K562 (cell line): ENCODE results near the gene SORT1. TPM values are rescaled to one million over a fixed set of nuclear protein-coding genes. Genes with fewer than 3 reads are reported as not detected.

Experiments
- BCOR ChIP-seq: fragments of 450-650 bp; IDR thresholded peaks from 2 replicates; pipeline ENCODE4 v1.6.1; 2016
- CTBP1 ChIP-seq: fragments of 450-650 bp; IDR thresholded peaks from 2 replicates; pipeline ENCODE4 v1.6.1; 2016; ENCODE audit warnings: borderline replicate concordance
- FOXA1 ChIP-seq: fragments of 450-650 bp; IDR thresholded peaks from 2 replicates; pipeline ENCODE4 v1.6.1; 2016; ENCODE audit warnings: mild to moderate bottlenecking, borderline replicate concordance
- GATA2 ChIP-seq: sonication (generic); formaldehyde crosslinking; IDR thresholded peaks from 2 replicates; pipeline ENCODE4 v1.4.0; 2020; ENCODE audit warnings: mild to moderate bottlenecking, missing genetic modification reagents
- MED1 ChIP-seq: sonication (generic); formaldehyde crosslinking; IDR thresholded peaks from 2 replicates; pipeline ENCODE4 v1.8.1; 2023; ENCODE audit warnings: missing genetic modification reagents, borderline replicate concordance
- MEF2D ChIP-seq: conservative IDR thresholded peaks from 2 replicates; pipeline ENCODE4 v1.6.1; 2016; ENCODE audit warnings: low read depth, missing genetic modification characterization, missing compliant biosample characterization
- NCOA6 ChIP-seq: fragments of 450-650 bp; IDR thresholded peaks from 2 replicates; pipeline ENCODE4 v1.6.1; 2017; ENCODE audit warnings: mild to moderate bottlenecking
- NR2C1 ChIP-seq, 2 experiments: fragments of 450-650 bp; IDR thresholded peaks; 2 replicates each; pipeline ENCODE4 v1.6.1; 2017; ENCODE audit warnings: mild to moderate bottlenecking in 2 of 2, antibody characterized with exemption in 1 of 2, inconsistent platforms in 1 of 2, missing compliant biosample characterization in 1 of 2, missing genetic modification characterization in 1 of 2
- NUFIP1 ChIP-seq: fragments of 450-650 bp; IDR thresholded peaks from 2 replicates; pipeline ENCODE4 v1.6.1; 2018; ENCODE audit not compliant: partially characterized antibody
- RBM15 ChIP-seq: fragments of 200-400 bp; formaldehyde crosslinking; IDR thresholded peaks from 2 replicates; pipeline ENCODE4 v1.6.1; 2018; ENCODE audit warnings: mild to moderate bottlenecking, low read length, moderate library complexity; ENCODE audit not compliant: insufficient read depth
- SMC3 ChIP-seq: conservative IDR thresholded peaks from 2 replicates; pipeline ENCODE4 v1.6.1; 2011; ENCODE audit warnings: low read depth, low read length, improper control_type of control experiment; ENCODE audit not compliant: insufficient read depth
- SOX6 ChIP-seq: fragments of 450-650 bp; IDR thresholded peaks from 2 replicates; pipeline ENCODE4 v1.6.1; 2014; ENCODE audit warnings: mild to moderate bottlenecking
- STAT5A ChIP-seq: IDR thresholded peaks from 2 replicates; pipeline ENCODE4 v1.6.1; 2012; ENCODE audit warnings: low read length, inconsistent platforms, borderline replicate concordance
- ZC3H8 ChIP-seq: fragments of 450-650 bp; IDR thresholded peaks from 2 replicates; pipeline ENCODE4 v1.6.1; 2017
- ZFX ChIP-seq: sonication (generic); formaldehyde crosslinking; IDR thresholded peaks from 2 replicates; pipeline ENCODE4 v1.8.0; 2022; ENCODE audit warnings: mild to moderate bottlenecking, missing genetic modification reagents, moderate library complexity
- ZNF140 ChIP-seq: fragments of 250-450 bp; sonication (Bioruptor Pico); IDR thresholded peaks from 2 replicates; pipeline ENCODE4 v1.8.0; 2021; ENCODE audit warnings: moderate library complexity, mild to moderate bottlenecking, inconsistent platforms
- polyA plus RNA-seq, 8 experiments: library from polyadenylated mRNA; depleted of rRNA in 4 of 8; stranded (reverse) in 5 of 8; unstranded in 3 of 8; fragments of >200 nt; fragmentation: Nextera tagmentation in 2 of 8; fragmentation: Illumina TruSeq in 1 of 8; extraction: Ambion mirVana in 2 of 8; extraction: Trizol in 1 of 8; gene quantifications; 2 replicates each; pipeline versions ENCODE4 v1.2.1 to v1.2.3, GENCODE V29; 2011 to 2014; ENCODE audit warnings: inconsistent platforms in 1 of 8, missing spikeins in 1 of 8
- total RNA-seq, 7 experiments: library from RNA; depleted of rRNA in 6 of 7; stranded (reverse); fragments of >200 nt in 6 of 7; fragmentation: Illumina TruSeq in 2 of 7; extraction: Trizol in 2 of 7; gene quantifications; 2 replicates each; pipeline versions ENCODE4 v1.2.1 to v1.2.3, GENCODE V29; 2011 to 2021; ENCODE audit warnings: low replicate concordance in 1 of 7
- TF ChIP-seq, protein P1 (sequence below): fragments of 450-650 bp; IDR thresholded peaks from 2 replicates; pipeline ENCODE4 v1.6.1; 2017; ENCODE audit warnings: antibody characterized with exemption, mild to moderate bottlenecking
- TF ChIP-seq, protein P2 (sequence below): fragments of 250-450 bp; sonication (Bioruptor Pico); IDR thresholded peaks from 2 replicates; pipeline ENCODE4 v1.4.0; 2020
- TF ChIP-seq, protein P3 (sequence below): fragments of 450-650 bp; formaldehyde crosslinking; conservative IDR thresholded peaks from 2 replicates; pipeline ENCODE4 v1.4.0; 2022; ENCODE audit warnings: mild to moderate bottlenecking, missing genetic modification characterization
- TF ChIP-seq, protein P4 (sequence below): sonication (generic); formaldehyde crosslinking; IDR thresholded peaks from 2 replicates; pipeline ENCODE4 v1.8.0; 2022; ENCODE audit warnings: missing genetic modification reagents, mild to moderate bottlenecking, borderline replicate concordance

SORT1 gene
- total and polyA plus RNA-seq, 9 of the 15 experiments (the other 6 are each of a cell fraction or from before 2014, with no cell fraction given), result 27.4 to 112 (median 65.0) TPM

DNA sequence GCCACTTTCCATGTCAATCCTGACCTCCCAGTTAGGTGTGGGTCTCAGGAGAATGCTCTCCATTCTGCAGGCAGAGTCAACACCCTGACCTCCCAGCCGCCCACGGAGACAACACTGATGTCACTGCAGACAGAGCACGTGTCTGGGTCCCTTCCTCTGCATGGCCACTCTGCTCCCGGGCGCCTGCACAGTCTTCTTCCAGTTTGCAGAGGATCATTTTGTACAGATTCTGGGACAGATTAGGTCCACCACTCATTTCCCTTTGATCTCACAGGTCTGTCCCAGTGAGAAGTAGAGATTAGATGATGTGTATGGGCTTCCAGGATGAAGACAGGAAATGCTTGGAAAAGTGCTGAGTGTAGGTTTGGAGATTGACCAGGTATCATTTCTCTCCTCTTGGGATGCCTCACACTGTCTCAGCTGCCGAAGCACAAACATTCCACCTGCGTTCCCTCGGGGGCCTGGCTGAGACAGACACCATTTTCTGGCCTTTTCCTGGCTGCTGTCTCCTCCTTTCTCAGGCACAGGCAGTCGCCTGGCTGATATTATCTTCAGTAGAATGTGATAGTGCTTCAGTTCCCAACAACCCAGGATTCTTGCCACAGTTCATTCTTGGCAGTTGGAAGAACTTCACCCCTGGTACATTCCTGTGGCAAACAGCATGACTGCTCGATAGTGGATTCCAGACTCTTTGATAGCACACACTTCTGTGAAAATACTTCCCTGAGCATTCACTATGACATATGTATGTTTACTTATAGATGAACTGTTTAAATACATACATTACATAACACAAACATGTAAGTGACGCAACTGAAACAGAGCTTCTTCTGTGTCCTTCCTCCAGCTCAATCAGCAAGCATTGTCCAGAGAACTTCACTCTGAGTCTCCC lies 98.8 kb downstream of the SORT1 start (continued):
- TF ChIP-seq, protein P1, sequence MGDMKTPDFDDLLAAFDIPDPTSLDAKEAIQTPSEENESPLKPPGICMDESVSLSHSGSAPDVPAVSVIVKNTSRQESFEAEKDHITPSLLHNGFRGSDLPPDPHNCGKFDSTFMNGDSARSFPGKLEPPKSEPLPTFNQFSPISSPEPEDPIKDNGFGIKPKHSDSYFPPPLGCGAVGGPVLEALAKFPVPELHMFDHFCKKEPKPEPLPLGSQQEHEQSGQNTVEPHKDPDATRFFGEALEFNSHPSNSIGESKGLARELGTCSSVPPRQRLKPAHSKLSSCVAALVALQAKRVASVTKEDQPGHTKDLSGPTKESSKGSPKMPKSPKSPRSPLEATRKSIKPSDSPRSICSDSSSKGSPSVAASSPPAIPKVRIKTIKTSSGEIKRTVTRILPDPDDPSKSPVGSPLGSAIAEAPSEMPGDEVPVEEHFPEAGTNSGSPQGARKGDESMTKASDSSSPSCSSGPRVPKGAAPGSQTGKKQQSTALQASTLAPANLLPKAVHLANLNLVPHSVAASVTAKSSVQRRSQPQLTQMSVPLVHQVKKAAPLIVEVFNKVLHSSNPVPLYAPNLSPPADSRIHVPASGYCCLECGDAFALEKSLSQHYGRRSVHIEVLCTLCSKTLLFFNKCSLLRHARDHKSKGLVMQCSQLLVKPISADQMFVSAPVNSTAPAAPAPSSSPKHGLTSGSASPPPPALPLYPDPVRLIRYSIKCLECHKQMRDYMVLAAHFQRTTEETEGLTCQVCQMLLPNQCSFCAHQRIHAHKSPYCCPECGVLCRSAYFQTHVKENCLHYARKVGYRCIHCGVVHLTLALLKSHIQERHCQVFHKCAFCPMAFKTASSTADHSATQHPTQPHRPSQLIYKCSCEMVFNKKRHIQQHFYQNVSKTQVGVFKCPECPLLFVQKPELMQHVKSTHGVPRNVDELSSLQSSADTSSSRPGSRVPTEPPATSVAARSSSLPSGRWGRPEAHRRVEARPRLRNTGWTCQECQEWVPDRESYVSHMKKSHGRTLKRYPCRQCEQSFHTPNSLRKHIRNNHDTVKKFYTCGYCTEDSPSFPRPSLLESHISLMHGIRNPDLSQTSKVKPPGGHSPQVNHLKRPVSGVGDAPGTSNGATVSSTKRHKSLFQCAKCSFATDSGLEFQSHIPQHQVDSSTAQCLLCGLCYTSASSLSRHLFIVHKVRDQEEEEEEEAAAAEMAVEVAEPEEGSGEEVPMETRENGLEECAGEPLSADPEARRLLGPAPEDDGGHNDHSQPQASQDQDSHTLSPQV, result peak; percentile 98
- TF ChIP-seq, protein P2, sequence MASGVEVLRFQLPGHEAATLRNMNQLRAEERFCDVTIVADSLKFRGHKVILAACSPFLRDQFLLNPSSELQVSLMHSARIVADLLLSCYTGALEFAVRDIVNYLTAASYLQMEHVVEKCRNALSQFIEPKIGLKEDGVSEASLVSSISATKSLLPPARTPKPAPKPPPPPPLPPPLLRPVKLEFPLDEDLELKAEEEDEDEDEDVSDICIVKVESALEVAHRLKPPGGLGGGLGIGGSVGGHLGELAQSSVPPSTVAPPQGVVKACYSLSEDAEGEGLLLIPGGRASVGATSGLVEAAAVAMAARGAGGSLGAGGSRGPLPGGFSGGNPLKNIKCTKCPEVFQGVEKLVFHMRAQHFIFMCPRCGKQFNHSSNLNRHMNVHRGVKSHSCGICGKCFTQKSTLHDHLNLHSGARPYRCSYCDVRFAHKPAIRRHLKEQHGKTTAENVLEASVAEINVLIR, result no peak
- TF ChIP-seq SMC3 (no peak), ZC3H8 (no peak), FOXA1 (no peak), ZNF140 (CRISPR knock-in tag) (no peak), CTBP1 (peak; percentile 77), ZFX (CRISPR knock-in tag) (no peak), NUFIP1 (peak; percentile 72), NCOA6 (no peak), SOX6 (0 out of 2 replicates have a peak, but pooled peaks have one; percentile 23), BCOR (no peak), GATA2 (CRISPR knock-in tag) (peak; percentile 50), MEF2D (0 out of 2 replicates have a peak, but pooled peaks have one; percentile 41), RBM15 (no peak), STAT5A (no peak), NR2C1 (IDR thresholded peaks at IDR 0.05) (no peak), NR2C1 (tag; IDR thresholded peaks at IDR 0.05) (peak; percentile 69), MED1 (CRISPR knock-in tag) (no peak)
- TF ChIP-seq, protein P3, sequence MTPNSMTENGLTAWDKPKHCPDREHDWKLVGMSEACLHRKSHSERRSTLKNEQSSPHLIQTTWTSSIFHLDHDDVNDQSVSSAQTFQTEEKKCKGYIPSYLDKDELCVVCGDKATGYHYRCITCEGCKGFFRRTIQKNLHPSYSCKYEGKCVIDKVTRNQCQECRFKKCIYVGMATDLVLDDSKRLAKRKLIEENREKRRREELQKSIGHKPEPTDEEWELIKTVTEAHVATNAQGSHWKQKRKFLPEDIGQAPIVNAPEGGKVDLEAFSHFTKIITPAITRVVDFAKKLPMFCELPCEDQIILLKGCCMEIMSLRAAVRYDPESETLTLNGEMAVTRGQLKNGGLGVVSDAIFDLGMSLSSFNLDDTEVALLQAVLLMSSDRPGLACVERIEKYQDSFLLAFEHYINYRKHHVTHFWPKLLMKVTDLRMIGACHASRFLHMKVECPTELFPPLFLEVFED (CRISPR knock-in tag), result 0 out of 2 replicates have a peak, but pooled peaks have one; percentile 20
- TF ChIP-seq, protein P4, sequence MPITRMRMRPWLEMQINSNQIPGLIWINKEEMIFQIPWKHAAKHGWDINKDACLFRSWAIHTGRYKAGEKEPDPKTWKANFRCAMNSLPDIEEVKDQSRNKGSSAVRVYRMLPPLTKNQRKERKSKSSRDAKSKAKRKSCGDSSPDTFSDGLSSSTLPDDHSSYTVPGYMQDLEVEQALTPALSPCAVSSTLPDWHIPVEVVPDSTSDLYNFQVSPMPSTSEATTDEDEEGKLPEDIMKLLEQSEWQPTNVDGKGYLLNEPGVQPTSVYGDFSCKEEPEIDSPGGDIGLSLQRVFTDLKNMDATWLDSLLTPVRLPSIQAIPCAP, result no peak
